Activated CD8-positive, alpha-beta memory T cell treated with anti-CD3 and anti-CD28 coated beads for 4 hours (primary cell): ENCODE measurements around the gene GRIK1.

ENCODE experiments used
- DNase-seq, 2 donors: peaks; one replicate each; pipeline ENCODE4 v3.0.0-alpha.2; 2020; ENCODE audit warnings: low read depth in 2 of 2

GRIK1 gene

DNA sequence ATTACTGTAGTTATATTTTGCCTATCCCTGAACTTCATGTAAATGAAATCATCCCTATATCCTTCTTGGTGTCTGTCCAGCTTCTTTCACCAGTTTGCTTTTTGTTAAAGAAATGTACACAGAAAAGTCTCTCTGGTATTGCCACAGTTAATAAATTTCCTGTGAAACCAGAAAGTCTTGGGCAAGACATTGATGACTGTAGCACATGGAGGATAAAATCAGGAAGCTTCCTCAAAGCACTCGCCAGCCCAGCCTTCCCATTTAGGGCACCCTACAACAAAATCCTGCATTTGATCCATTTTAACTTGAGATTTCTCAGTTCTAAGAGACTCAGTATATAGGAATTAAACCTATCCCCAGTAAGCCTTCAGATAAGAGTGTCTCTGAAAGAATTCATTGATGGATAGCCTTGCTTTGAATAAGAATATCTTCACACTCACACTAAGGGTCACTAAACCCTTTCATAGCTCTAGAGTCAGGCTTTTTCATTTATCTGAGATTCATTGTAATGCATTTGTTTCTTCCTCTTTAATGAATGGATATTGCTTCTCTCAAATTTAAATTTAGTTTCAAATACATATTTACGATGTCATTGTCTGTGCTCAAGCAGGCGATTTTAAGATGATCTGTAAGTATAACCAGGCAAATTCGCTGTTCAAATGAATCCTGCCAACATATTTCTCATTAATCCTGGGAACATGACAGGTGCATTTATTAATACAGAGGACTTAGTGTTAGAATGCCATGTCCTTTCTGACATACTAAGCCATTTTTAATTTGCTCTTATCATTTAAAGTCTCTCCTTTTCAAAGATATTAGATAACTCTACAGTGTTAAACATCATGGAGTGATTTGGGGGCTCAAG lies 153.1 kb downstream of the GRIK1 start:
- no peak for DNase-seq

DNA sequence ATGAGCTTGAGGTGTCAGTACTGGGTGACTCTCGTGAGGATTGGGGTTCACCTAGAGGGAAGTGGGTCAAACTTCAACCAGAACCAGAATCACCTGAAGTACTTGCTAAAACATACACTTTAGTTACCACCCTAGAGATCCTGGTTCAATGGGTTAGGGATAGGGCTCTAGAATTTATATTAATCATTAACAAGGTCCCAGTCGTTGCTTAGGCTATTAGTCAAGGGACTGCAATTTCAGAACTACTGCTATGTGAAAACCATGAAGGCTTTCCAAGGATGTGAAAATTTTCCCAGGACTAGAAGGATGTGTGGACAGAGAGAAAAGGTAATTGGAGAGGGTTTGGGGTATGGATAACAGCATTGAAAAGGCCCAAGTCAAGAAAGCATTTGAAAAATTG lies 162.6 kb downstream of the GRIK1 start:
- no peak for DNase-seq

DNA sequence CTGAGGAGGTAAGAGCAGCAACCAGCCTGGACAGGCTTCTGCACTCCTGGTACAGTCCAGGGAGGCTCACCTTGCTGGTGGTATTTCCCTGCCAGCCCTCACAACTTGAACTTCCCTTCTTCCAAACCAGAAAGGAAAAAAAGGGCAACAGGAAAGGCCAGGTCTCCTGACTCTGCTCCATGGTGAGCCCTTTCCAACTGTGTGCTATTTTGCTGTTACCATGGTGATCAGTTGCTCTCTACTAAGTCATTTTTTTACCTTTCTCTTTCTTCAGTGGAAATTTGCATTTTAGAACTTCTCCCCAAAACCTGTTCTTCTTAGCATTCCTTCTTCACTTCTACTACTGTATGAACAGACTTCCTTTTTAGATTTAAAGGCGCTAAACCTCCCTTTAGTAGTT lies 164.3 kb downstream of the GRIK1 start:
- DNase-seq: no peak

DNA sequence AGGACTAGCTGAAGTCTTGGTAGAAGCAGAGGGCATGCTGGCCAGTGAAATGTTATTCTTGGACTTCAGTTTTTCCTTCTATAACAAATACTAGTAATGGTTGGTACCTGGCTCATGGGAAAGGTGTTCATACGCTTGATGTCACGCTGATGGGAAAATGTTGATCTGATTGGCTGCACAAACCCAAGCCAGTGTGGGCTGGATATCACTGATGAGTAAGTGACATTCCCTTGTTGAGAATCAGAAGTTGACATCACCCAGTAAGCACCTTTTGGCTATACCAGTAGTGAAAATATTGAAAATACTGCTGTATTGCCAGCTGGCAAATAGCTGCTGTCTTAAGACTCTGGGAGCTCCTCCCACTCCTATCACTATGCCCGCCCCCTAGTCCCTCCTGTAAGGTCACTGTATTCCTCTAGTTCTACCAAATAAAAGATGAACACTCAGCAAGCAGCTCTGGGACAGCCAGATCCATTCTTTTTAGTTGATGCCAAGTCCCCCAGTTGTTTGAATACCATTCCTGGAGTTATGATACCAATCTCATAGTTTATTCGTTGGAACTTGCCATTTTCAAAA lies 168.2 kb downstream of the GRIK1 start:
- no peak for DNase-seq

DNA sequence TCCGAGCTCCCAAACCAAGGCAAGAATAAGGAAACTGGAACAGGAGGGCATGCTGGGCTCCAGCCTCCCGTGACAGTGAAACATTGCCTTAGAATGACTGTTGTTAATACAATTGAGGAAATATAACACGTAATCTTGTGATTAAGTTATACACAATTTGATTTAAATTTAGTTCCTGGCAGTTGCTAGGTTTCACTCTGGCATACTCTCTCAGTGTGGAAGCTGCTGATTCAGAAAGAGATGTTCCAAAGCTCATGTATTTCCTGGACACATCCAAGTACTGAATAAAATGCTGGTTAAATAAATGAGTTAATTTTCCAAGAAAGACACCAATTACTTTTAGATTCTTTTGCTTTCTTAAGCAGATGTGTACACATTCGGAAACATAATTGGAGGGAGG lies 176.1 kb downstream of the GRIK1 start:
- DNase-seq: no peak

DNA sequence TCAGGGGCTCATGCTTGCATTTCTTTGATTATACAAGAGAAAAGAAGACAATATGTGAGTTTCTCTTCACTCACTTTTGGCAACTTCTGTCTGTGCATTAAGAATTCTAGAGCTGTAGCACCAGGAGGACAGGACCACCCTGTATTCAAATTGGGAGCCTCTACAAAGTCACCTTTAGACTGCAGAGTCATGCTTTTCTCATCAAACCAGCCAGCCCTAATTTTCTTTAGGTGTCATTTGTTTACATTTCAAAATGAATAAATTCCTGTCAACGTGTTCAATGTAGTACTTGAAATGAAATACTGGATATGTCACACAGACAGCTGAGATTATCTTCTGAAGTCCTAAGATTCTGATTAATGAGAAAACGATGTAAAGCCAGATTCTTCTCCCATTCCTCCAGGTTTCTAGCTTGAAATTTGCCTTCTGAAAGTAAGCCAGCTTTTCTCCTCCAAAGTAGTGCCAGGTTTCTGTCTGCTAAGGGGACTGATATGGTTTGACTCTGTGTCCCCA lies 177.2 kb downstream of the GRIK1 start:
- no peak for DNase-seq

DNA sequence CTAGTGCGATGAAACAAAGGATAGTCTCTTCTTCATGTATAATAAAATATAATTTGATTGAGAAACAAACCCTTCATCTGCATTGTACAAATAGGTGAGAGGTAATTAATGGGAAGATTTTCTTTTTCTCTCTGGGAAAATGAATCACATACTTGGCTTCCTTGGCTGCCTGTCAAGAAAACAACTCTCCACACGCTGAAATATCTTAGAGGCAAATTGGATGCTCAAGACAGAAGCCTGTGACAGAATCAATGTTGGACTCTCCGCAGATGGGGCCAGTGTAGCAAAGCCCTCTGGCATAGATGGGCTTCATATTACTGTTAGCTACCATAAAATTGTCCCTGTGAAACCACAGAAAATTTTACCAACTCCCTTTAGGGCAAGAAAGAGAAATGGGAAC lies 186.6 kb downstream of the GRIK1 start:
- DNase-seq: no peak

DNA sequence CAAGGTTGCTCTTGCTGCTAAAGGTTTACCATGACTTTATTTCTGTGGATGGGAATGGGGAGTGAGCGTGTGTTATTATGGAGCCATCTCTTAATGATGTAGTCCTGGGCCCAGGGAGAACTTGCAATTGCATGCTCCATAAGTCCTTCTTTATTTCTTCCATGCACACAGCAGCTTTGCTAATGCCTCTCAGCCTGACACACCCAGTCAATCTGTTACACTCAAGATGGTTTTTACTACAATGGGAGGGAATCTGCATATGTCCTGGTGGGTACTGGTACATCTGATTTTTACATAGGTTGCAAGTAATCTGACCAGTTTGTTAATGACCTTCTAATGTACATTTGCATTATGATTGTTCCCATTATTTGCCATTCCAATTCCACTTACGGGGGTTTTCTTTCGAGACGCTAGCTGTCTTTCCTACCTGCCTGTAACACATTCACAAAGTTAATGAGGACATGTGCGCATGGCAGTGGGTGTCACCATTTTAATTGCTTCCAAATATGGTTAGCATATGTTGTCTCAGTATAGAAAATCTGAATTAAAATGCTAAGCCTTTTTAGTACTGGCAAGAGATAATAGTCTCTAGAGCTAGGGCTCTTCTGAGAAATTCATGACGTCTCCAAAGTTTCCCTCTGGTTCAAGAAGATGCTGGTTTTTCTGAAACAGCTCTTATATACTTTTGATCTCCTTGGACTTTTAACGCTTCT lies 188.2 kb downstream of the GRIK1 start:
- no peak for DNase-seq

DNA sequence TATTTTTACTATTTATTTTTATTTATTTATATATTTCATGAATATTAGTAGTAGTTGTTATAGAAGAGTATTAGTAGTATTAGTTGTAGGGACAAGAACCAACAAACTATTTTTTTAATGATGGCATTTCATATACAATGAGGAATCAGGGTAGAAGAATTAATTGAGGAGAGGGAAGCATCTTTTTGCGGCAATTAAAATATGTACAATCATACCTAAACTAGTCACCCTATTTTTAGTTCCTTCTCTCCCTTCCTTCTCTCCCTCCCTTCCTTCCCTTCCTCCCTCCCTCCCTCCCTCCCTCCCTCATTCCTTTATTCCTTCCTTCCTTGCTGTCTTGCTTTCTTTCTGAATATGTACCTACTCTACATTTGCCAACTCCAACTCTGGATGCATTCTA lies 189.8 kb downstream of the GRIK1 start:
- no peak for DNase-seq

DNA sequence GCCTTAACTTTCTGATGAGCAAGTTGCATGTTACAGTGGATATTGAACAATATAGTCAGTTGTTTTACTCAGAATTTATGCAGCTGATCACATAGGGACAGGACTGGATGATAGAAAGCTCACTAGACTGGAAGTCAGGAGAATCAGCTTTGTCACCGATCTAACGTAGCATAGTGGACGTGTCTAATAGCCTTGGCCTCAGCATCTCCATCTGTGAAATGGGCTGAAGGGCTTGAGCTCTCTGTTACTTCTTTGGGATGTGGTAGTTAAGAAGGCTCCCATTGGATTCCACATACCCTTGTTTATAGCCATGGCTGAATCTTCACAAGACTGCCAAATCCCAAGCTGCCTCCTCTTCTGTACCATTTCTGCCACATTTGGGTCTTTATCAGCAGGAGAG lies 190.6 kb downstream of the GRIK1 start:
- DNase-seq: no peak

DNA sequence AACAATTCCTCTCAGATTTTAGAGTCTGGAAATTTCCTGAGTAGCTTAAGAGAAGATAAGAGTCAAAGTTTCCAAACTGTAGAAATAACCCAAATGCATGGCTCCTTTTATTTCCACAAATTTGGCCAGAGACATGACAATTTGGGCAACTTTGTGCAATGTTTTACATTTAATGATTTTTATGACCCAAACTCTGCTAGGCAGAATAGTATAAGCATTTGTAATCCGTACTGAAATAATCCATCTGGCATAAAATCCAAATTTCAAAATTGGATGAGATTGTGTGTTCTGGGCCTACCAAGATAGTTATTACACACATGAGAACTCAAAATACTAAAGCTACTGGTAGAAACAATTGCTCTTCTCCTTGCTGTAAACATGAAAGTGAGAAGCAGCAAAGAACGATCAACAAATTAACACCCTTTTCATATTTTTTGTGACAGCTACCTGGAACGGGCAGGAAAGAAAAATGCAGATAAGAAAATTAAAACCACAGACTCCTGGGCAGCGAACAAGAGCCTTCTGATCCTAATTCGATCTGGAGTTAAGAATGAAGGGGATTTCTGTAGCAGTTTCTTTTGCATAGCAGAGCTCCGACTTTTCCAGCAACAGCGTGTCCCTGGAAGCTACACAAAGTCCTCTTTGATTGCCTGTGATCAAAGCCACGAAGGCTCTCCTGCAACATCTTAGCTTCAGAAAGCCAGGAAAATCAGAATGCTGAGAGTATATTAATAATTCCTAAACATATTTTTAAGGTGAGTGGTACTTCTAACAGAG lies 191.2 kb downstream of the GRIK1 start:
- DNase-seq: no peak

DNA sequence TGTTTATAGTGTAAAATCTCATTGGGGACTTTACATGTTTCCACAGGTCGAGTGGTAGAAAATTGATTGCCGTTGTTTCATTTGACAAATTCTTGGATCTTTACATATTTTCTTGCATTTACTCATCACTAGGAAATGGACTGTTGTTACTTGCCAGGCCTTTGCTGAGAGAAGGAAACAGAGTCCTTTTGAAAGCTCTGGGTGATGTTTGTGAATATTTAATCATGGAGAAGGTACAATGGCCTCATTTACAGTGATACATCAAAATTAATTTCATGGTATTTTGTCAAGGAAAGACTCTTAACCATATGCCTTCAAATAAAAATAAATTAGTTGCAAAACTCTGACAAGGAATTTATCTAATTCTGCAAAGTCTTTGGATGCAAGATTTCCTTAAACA lies 198.0 kb downstream of the GRIK1 start:
- DNase-seq: no peak

DNA sequence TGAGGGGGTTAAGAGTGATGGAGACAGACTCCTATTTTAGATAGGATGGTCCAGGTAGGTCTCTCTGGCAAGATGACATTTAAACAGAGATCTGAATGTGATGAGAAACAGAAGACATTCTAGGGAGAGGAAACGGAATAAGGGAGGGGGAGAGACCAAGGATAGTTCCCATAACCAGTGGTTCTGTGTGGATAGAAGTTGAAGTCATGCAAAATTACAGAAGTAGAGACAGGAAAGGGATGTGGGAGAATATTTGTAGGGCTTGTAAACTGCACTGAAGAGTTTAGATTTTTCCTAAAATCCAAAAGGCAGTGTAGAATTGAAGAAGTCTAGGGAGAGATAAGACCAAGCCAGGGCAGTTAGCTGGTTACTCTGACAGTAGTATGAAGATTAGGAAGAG lies 200.6 kb downstream of the GRIK1 start:
- no peak for DNase-seq

DNA sequence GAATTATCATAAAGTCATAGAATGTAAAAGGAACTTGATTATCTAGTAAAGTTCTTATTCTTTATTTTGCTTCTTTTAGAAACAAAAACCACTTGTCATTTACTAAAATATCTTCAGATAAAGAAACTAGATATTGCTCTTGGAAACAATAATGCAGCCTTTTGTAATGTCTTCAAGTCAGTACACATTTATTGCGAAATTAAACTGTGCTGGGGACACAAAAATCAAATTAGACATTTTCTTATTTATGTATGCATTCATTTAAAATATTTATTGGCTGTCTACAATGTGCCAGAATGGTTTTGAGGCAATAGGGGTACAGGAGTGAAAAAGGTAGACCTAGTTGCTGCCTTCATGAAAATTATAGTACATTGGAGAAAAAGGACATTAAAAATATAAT lies 201.1 kb downstream of the GRIK1 start:
- no peak for DNase-seq

DNA sequence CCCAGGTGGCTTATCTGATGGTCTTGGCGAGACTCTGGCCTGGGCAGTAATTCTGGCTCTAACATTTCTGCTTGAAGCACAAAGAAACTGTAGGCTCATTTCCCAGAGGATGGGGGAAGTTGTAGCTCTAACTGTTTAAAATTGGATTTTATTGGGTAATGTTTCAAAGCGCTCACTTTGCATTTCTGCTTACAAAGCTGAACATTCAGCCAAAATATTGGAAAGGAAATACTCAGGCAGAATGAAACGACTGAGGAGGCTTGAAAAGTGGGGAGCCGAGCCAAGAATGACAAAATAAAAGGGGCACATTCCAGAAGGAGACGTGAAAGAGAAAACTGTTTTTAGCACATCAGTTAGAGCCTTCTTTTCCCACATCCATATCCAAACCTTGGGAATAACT lies 202.6 kb downstream of the GRIK1 start:
- DNase-seq: no peak

DNA sequence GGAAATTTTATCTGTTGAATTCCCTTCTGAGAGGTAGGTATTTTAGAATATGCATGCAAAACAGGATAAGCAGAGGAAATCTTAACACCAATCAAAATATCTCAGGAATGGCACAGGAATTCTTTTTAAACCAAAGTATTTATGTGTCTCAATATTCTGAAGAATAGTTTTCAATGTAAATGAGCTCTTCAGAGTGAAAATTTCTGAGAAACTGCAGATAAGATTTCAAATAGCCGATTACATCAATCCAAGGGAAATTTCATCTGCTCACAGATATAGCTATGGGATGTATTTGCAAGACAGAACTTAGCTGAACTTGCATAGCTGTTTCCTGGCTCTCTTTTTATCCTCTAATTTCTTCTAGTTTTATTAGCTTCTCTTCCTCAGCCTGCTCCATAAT lies 209.5 kb downstream of the GRIK1 start:
- no peak for DNase-seq

DNA sequence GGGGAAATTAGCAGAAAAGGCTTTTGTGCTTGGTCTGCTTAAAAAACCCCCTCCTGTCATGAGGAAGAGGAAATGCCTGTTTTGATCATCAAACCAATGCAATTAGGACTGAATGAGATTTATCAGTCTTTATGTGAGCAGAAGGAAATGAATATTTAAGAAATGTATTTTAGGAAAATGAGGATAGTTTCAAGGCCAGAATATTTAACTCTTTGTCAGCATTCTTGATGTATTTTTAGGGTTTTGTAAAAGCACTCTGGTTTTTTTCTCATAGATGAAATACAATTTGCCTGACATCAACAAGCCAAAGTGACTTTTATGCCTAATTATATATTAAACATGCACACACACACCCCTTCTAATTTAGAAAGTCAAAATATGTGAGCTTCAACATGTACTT lies 213.8 kb downstream of the GRIK1 start:
- no peak for DNase-seq

DNA sequence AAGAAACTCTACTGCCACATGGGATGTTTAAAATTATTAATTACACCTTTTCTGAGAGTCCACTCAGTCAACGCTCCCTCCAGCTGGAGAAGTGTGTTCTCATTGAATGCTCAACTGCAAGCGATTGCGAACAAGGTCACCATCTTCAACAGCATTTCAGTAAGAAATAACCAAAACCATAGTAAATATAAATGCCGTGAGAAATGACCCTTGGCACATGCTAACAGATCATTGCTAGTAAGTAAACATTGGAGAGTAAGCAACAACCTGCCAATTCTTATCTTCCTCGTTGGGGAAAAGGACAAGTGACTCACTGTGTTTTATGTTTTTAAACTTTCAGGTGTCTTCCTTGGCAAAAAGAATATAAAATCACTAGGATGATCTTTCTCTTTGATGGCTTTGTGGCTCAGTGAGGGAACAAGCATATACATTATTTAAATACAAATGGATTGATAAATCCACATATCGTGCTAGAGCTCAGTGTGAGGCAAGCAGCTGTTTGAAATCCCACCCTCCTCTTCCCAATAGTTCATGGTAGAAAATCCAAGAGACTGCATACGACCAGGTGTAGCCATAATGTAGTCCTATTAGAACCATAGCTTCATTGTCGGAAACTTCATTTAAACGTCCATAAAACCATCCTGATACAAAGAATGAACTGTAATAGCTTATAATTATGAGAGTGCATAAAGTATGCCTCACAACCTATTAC lies 214.6 kb downstream of the GRIK1 start:
- no peak for DNase-seq

DNA sequence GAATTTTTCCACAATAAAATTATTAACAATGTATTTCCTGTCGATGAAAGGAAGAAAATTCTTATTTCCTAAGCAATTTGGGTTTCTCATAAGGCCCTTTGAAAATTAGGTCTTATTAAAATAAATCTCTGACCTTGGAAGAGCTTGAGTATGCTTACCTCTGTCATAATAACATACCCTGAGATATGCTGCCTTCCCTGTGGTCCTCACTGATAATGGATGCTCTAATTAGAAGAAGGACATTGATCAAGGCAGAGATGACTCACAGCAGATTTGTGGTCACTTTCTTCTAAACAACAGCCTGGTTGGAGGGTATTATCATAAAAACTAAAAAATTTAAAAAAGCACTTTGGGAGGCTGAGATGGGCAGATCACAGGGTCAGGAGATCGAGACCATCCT lies 217.8 kb downstream of the GRIK1 start:
- no peak for DNase-seq

DNA sequence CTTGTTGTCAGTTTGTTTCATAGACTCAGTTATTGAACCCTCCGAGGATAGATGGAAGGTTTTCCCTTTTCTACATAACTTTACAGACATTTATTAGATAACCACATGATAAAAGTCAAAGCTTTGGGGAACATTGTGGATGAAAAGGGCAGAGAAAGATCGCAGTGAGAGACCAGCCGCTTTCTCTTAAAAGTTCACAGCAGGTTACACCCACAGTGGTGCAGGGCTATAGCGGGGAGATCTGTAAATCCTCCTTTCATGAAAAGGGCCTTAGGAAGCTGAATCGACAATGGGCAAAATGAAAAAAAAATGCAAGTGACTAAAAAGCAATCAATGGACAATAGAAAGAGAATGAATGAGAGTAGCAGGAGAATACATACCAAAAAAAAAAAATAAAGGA lies 218.6 kb downstream of the GRIK1 start:
- no peak for DNase-seq

DNA sequence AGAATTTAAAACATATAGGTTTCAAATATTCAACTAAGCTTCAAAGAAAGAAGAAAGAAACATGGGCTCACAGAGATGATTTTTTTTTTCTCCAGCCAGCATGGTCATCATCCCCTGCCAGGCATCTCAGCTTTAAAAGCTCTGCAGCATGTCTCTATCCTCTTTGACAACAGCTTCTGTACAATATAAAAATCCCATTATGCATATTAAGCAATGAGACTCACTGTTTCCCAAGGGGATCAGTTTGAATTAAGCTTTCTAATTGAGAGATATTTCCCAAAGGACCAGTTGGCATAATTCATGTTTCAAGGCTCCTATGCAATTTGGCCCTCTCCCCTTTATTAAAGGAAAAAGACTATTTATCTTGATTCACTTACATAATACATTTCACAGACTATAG lies 220.3 kb downstream of the GRIK1 start:
- DNase-seq: no peak
